Stimulated activated CD8-positive, alpha-beta memory T cell treated with anti-CD3 and anti-CD28 coated beads, Interleukin-4, amount 100 ng/mL, for 24 hours (primary cell): ENCODE results near the gene KCND1.

Experiments
- DNase-seq: peaks from one replicate; pipeline ENCODE4 v3.0.0-alpha.2; 2020; ENCODE audit warnings: low read depth

KCND1 gene

GRCh38 chrX:48974574-48974973, 2.9 kb upstream of the KCND1 start:
- DNase-seq: no peak

GRCh38 chrX:48974033-48974432, 2.4 kb upstream of the KCND1 start:
- DNase-seq: no peak

- DNase-seq: no peak
Observed at GRCh38 chrX:48972220-48973164, 848 bp upstream of the KCND1 start.

GRCh38 chrX:48969471-48969870, 2.2 kb downstream of the KCND1 start:
- no peak for DNase-seq

GRCh38 chrX:48968377-48968776, 3.3 kb downstream of the KCND1 start:
- no peak for DNase-seq

GRCh38 chrX:48966796-48967579, 4.7 kb downstream of the KCND1 start:
- no peak for DNase-seq

- no peak for DNase-seq
Observed at GRCh38 chrX:48965959-48966358, 5.7 kb downstream of the KCND1 start.

- DNase-seq: no peak
Observed at GRCh38 chrX:48961585-48962091, 10.0 kb downstream of the KCND1 start.

- no peak for DNase-seq
Observed at GRCh38 chrX:48960291-48960690, 11.4 kb downstream of the KCND1 start.

GRCh38 chrX:48958635-48959094, 13.0 kb downstream of the KCND1 start:
- DNase-seq: no peak

GRCh38 chrX:48957827-48958634, 13.6 kb downstream of the KCND1 start:
- peak; percentile 83 for DNase-seq

- DNase-seq: peak; percentile 62
Observed at GRCh38 chrX:48957477-48957826, 14.2 kb downstream of the KCND1 start, which contains the start of gene OTUD5. Gene OTUD5, minus strand, starts transcription at chrX:48957607. Its CDS starts 37 bp downstream, at chrX:48957570.

GRCh38 chrX:48956728-48957414, 14.8 kb downstream of the KCND1 start:
- peak; percentile 39 for DNase-seq

- no peak for DNase-seq
Observed at GRCh38 chrX:48948589-48948988, 23.1 kb downstream of the KCND1 start.

GRCh38 chrX:48945517-48946348, 25.9 kb downstream of the KCND1 start:
- DNase-seq: peak; percentile 33

- no peak for DNase-seq
Observed at GRCh38 chrX:48942895-48943294, 28.7 kb downstream of the KCND1 start.

- DNase-seq: no peak
Observed at GRCh38 chrX:48940404-48940955, 31.2 kb downstream of the KCND1 start.

GRCh38 chrX:48939524-48940228, 32.0 kb downstream of the KCND1 start:
- no peak for DNase-seq

GRCh38 chrX:48938721-48939425, 32.8 kb downstream of the KCND1 start:
- DNase-seq: peak; percentile 58
